Muscle of leg (tissue), 11 donors: Measurements from ENCODE around the gene EIF4G3. TPM values are rescaled to one million over a fixed set of nuclear protein-coding genes. Genes with fewer than 3 reads are reported as not detected.

ENCODE experiments used
- DNase-seq: peaks from one replicate; pipeline ENCODE4 v3.0.0; 2013
- H3K27ac ChIP-seq: one replicate; pipeline ENCODE4 v1.5.1; 2013; ENCODE audit warnings: mild to moderate bottlenecking, low read length, control low read depth
- H3K27me3 ChIP-seq: one replicate; pipeline ENCODE4 v1.6.1; 2013; ENCODE audit warnings: low read length; ENCODE audit not compliant: control insufficient read depth, insufficient read depth
- H3K36me3 ChIP-seq: one replicate; pipeline ENCODE4 v1.6.1; 2013; ENCODE audit warnings: low read length; ENCODE audit not compliant: control insufficient read depth, insufficient read depth
- H3K4me1 ChIP-seq: one replicate; pipeline ENCODE4 v1.6.1; 2013; ENCODE audit warnings: low read length; ENCODE audit not compliant: control insufficient read depth, insufficient read depth
- H3K4me3 ChIP-seq: one replicate; pipeline ENCODE4 v1.5.1; 2013; ENCODE audit warnings: low read length, control low read depth
- H3K9me3 ChIP-seq: replicated peaks from 2 replicates; pipeline ENCODE4 v1.6.1; 2013; ENCODE audit warnings: low read depth, low read length; ENCODE audit not compliant: control insufficient read depth
- WGBS: methylation state at CpG from one replicate; pipeline ENCODE4 v1.1.5; 2013; ENCODE audit warnings: missing lambda C conversion rate; ENCODE audit not compliant: insufficient coverage; 5-methylcytosine and 5-hydroxymethylcytosine counted together
- polyA plus RNA-seq, 8 donors: library from polyadenylated mRNA; unstranded; fragments of 120-200 nt; gene quantifications; one replicate each; pipeline versions ENCODE4 v1.2.1 to v1.2.3, GENCODE V29; 2013; ENCODE audit warnings: inconsistent platforms in 1 of 8, low replicate concordance in 1 of 8; ENCODE audit not compliant: insufficient read length in 8 of 8, insufficient read depth in 1 of 8
- total RNA-seq: library from RNA; stranded (reverse); fragments of 120-200 nt; gene quantifications from one replicate; pipeline ENCODE4 v1.2.4, GENCODE V29; 2013

Gene EIF4G3
- total and polyA plus RNA-seq, 9 donors = 23.4 to 42.0 (median 34.0) TPM

- Histone ChIP-seq H3K36me3 (peaks cover 12% of the 10 kb centered on the region), H3K27ac (no peak overlapping the region), H3K4me3 (no peak overlapping the region), H3K4me1 (no peaks in the 10 kb centered on the region), H3K27me3 (no peaks in the 10 kb centered on the region), H3K9me3 (no peaks in the 10 kb centered on the region)
- WGBS = no CpG with 5 or more reads among the region's 1 CpG
- DNase-seq = no peak
Observed at GRCh38 chr1:21131200-21131599, 45.5 kb downstream of the EIF4G3 start.

- no peak for DNase-seq
- Histone ChIP-seq H3K27ac (no peak overlapping the region), H3K4me3 (no peak overlapping the region), H3K36me3 (peaks cover 12% of the 10 kb centered on the region), H3K4me1 (no peaks in the 10 kb centered on the region), H3K9me3 (no peaks in the 10 kb centered on the region), H3K27me3 (no peaks in the 10 kb centered on the region)
- WGBS = no CpG with 5 or more reads among the region's 2 CpGs
Observed at GRCh38 chr1:21129407-21129806, 47.3 kb downstream of the EIF4G3 start.

- Histone ChIP-seq H3K9me3 (no peaks in the 10 kb centered on the region), H3K27me3 (no peaks in the 10 kb centered on the region), H3K4me1 (no peaks in the 10 kb centered on the region), H3K27ac (no peak overlapping the region), H3K36me3 (peaks cover 10% of the 10 kb centered on the region), H3K4me3 (no peak overlapping the region)
- no peak for DNase-seq
- 100% methylated on average over 2 of the region's 4 CpGs for WGBS
Observed at GRCh38 chr1:21126324-21126723, 50.4 kb downstream of the EIF4G3 start.

DNA sequence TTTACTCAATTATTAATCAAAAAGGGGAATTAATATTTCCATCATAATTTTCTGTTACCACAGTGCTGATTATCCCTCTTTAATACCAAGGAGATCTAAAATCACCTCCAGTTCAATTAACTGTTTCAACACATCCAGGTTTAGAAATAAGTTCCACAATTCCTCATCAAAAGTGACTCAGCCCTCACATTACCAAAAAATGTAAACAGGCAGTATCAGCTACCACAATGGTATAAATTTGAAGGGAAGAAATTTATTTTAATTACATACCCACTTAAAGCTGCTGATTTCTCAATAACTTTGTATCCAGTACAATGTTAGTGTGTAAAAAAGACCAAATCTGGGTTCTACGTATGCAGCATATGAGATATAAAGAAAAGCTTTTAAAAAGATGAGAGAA lies 51.9 kb downstream of the EIF4G3 start:
- peaks cover 9% of the 10 kb centered on the region for H3K36me3 ChIP-seq
- no peak overlapping the region for H3K27ac ChIP-seq
- H3K4me3 ChIP-seq = no peak overlapping the region
- no peaks in the 10 kb centered on the region for H3K4me1 ChIP-seq
- no peaks in the 10 kb centered on the region for H3K9me3 ChIP-seq
- no CpG with 5 or more reads among the region's 1 CpG for WGBS
- no peak for DNase-seq
- H3K27me3 ChIP-seq = no peaks in the 10 kb centered on the region

DNA sequence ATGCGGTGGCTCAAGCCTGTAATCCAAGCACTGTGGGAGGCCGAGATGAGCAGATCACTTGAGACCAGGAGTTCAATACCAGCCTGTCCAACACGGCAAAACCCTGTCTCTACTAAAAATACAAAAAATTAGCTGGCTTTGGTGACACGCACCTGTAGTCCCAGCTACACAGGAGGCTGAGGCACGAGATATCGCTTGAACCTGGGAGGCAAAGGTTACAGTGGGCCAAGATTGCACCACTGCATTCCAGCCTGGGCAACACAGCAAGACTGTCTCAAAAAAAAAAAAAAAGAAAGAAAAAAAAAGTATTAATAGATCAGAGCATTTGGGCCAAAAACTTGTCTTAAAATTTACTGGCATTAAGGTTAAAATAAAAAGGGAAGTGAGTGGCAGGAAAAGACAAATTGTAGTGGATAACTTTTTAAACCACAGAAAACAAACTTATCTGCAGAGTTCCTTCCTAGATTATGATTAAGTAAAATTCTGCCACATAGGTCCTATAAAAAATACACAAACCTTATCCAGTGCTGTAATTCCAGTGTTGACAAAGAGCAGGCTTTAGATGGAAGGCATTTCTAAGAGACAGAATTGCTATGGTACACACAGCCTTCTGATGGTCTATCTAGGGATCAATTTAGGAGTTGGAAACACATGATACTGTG lies 53.3 kb downstream of the EIF4G3 start:
- H3K27ac ChIP-seq = no peak overlapping the region

DNA sequence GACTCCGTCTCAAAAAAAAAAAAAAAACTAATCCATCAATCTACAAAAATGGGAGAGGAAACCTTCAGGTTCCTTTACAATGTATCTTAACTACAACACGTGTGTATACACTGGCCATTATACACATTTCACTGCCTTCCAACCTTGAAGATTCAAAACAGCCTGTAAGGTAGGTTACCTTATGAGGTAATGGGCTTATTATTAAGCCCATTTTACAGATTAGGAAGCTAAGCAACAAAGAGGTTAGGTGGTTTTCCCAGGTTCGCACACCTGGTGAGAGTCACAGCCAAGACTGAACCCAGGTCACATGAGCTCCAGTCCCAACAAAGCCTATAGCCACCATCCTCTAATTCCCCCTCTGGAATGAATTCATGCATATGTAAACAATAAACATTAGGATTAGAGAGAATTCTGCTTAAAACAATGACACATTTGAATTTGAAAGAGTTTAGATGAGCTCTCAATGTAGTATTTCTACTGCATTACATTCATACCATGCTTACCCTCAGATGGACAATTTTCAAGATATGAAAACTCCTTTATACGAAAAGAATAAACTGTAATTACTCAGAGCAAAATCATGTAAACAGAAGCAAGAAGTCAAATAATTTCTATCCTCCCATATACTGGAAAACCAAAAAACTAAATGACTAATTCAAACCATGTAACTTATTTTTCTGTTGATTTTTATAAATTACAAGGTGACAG lies 54.8 kb downstream of the EIF4G3 start:
- no peak overlapping the region for H3K4me3 ChIP-seq
- H3K27me3 ChIP-seq = no peaks in the 10 kb centered on the region
- peaks cover 7% of the 10 kb centered on the region for H3K36me3 ChIP-seq
- no peak overlapping the region for H3K27ac ChIP-seq
- H3K4me1 ChIP-seq = peaks cover 4% of the 10 kb centered on the region
- no peaks in the 10 kb centered on the region for H3K9me3 ChIP-seq
- DNase-seq = no peak
- no CpG with 5 or more reads among the region's 4 CpGs for WGBS

More for the DNA sequence above, 53.3 kb downstream of the EIF4G3 start:
- H3K4me3 ChIP-seq = no peak overlapping the region
- WGBS = 95% methylated on average over 4 of the region's 6 CpGs
- DNase-seq = no peak
- H3K9me3 ChIP-seq = no peaks in the 10 kb centered on the region
- peaks cover 7% of the 10 kb centered on the region for H3K36me3 ChIP-seq
- H3K27me3 ChIP-seq = no peaks in the 10 kb centered on the region
- H3K4me1 ChIP-seq = no peaks in the 10 kb centered on the region

- WGBS = no CpG with 5 or more reads among the region's 6 CpGs
- Histone ChIP-seq H3K36me3 (no peaks in the 10 kb centered on the region), H3K4me3 (no peak overlapping the region), H3K27me3 (no peaks in the 10 kb centered on the region), H3K4me1 (peaks cover 4% of the 10 kb centered on the region), H3K9me3 (no peaks in the 10 kb centered on the region), H3K27ac (no peak overlapping the region)
- no peak for DNase-seq
Observed at GRCh38 chr1:21118167-21118566, 58.5 kb downstream of the EIF4G3 start.

DNA sequence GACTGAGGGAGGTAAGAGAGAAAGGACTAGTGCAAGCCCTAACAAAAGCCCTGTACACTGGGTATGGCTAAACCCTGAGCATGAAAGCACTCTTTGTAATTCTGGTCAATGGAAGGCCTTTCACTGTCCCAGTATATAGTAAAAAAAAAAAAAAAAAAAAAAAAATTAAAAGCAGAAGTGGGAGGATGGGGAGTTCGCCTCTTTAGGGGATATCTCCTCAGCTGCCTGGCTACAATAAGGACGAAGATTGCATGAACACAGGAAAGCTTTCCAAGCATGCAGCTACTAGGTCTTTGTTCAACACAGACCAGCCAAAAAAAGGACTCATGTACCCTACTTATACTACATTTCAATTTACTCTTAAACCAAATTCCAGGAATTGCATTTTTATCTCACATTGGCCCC lies 59.1 kb downstream of the EIF4G3 start:
- no peak overlapping the region for H3K27ac ChIP-seq
- no peak overlapping the region for H3K4me3 ChIP-seq
- no peaks in the 10 kb centered on the region for H3K9me3 ChIP-seq
- H3K36me3 ChIP-seq = no peaks in the 10 kb centered on the region
- peak; percentile 80 for DNase-seq
- H3K27me3 ChIP-seq = no peaks in the 10 kb centered on the region
- H3K4me1 ChIP-seq = peaks cover 4% of the 10 kb centered on the region
- WGBS = no CpG with 5 or more reads among the region's 2 CpGs

- Histone ChIP-seq H3K27me3 (no peaks in the 10 kb centered on the region), H3K4me1 (peaks cover 4% of the 10 kb centered on the region), H3K36me3 (no peaks in the 10 kb centered on the region), H3K9me3 (no peaks in the 10 kb centered on the region), H3K27ac (no peak overlapping the region), H3K4me3 (no peak overlapping the region)
- WGBS = no CpG with 5 or more reads among the region's 1 CpG
- DNase-seq = no peak
Observed at GRCh38 chr1:21117159-21117558, 59.5 kb downstream of the EIF4G3 start.

GRCh38 chr1:21115098-21115760 lies 61.5 kb downstream of the EIF4G3 start:
- Histone ChIP-seq H3K27ac (no peak overlapping the region), H3K4me3 (no peak overlapping the region), H3K4me1 (peaks cover 4% of the 10 kb centered on the region), H3K27me3 (no peaks in the 10 kb centered on the region), H3K9me3 (no peaks in the 10 kb centered on the region), H3K36me3 (no peaks in the 10 kb centered on the region)
- no CpG with 5 or more reads among the region's 2 CpGs for WGBS
- DNase-seq = peak; percentile 27
